Measurements from ENCODE around the gene CAB39L.

DNA sequence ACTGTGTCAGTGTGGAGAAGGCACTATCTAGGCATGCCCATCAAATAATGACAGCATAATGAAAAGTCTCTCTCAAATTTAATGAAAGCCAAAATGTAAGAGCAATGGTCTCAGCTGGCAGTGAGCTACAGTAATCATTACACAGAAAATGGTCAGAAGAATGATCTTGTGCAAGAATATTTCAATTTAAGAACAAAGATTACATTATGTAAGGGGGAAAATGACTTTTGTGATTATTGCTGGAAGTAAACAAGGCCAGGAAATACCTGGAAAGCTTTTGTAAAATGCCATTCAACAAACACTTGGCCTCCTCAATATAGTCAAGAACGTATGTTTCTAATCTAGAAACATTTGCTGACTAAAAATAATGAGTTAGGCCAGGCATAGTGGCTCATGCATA lies 89.1 kb downstream of the CAB39L start:
- TF ChIP-seq, protein P1, sequence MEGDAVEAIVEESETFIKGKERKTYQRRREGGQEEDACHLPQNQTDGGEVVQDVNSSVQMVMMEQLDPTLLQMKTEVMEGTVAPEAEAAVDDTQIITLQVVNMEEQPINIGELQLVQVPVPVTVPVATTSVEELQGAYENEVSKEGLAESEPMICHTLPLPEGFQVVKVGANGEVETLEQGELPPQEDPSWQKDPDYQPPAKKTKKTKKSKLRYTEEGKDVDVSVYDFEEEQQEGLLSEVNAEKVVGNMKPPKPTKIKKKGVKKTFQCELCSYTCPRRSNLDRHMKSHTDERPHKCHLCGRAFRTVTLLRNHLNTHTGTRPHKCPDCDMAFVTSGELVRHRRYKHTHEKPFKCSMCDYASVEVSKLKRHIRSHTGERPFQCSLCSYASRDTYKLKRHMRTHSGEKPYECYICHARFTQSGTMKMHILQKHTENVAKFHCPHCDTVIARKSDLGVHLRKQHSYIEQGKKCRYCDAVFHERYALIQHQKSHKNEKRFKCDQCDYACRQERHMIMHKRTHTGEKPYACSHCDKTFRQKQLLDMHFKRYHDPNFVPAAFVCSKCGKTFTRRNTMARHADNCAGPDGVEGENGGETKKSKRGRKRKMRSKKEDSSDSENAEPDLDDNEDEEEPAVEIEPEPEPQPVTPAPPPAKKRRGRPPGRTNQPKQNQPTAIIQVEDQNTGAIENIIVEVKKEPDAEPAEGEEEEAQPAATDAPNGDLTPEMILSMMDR (IDR thresholded peaks at IDR 0.05 in 8 of 11, conservative IDR thresholded peaks at IDR 0.05 in 3 of 11): no peak
- TF ChIP-seq POLR2AphosphoS5 (IDR thresholded peaks at IDR 0.05) (no peak), POLR2A (IDR thresholded peaks at IDR 0.05) (no peak)
